Endothelial cell of umbilical vein (primary cell): ENCODE results near the gene SLC25A30. TPM values are rescaled to one million over a fixed set of nuclear protein-coding genes. Genes with fewer than 3 reads are reported as not detected.

ENCODE experiments used
- polyA plus RNA-seq, 4 experiments: library from polyadenylated mRNA; depleted of rRNA in 3 of 4; stranded (reverse) in 3 of 4; unstranded in 1 of 4; fragments of >200 nt; gene quantifications; 2 replicates each; pipeline versions ENCODE4 v1.2.1 to v1.2.3, GENCODE V29; 2011 to 2012; ENCODE audit warnings: missing spikeins in 1 of 4
- total RNA-seq: library from RNA; stranded (reverse); gene quantifications from 2 replicates; pipeline ENCODE4 v1.2.3, GENCODE V29; 2021

SLC25A30 gene
- total and polyA plus RNA-seq, 2 donors (not counting 3 experiments of a cell fraction or from before 2014, with no cell fraction given), result 13.3 to 27.0 TPM

Other genes with a start within 250 kb of the SLC25A30 start
- not detected in 2 replicates for gene KCTD4, start 217.3 kb downstream of the SLC25A30 start, total RNA-seq
- not detected in 2 replicates for gene KCTD4, start 217.3 kb downstream of the SLC25A30 start, polyA plus RNA-seq
- gene TPT1, start 77.2 kb downstream of the SLC25A30 start, total RNA-seq, result 2,923 and 2,993 TPM in 2 replicates
- 2,609 and 4,330 TPM in 2 replicates for gene TPT1, start 77.2 kb downstream of the SLC25A30 start, polyA plus RNA-seq
- gene COG3, start 46.6 kb upstream of the SLC25A30 start, total RNA-seq, result 27.0 and 28.7 TPM in 2 replicates
- 17.4 and 18.9 TPM in 2 replicates for gene COG3, start 46.6 kb upstream of the SLC25A30 start, polyA plus RNA-seq
- gene ERICH6B, start 197.4 kb upstream of the SLC25A30 start, total RNA-seq, result not detected in 2 replicates
- not detected in 2 replicates for gene ERICH6B, start 197.4 kb upstream of the SLC25A30 start, polyA plus RNA-seq